Activated CD8-positive, alpha-beta T cell treated with anti-CD3 and anti-CD28 coated beads for 36 hours (primary cell): ENCODE measurements around the gene AAR2. TPM values are rescaled to one million over a fixed set of nuclear protein-coding genes. Genes with fewer than 3 reads are reported as not detected.

ENCODE experiments used
- ATAC-seq: fragments of 200-7000 bp; cut with Tn5 transposase; one replicate; pipeline ENCODE4 v1.10.0; 2021; ENCODE audit warnings: mild to moderate bottlenecking, moderate library complexity
- CTCF ChIA-PET: fragments of 350-600 bp; sonication (Branson Sonifier 250); formaldehyde crosslinking; loops from one replicate; lab custom pipeline; 2021; ENCODE audit warnings: antibody characterized with exemption; lab: Charles Lee
- POLR2A ChIA-PET: fragments of 350-600 bp; sonication (Branson Sonifier 250); formaldehyde crosslinking; loops from one replicate; lab custom pipeline; 2021; ENCODE audit warnings: antibody characterized with exemption; lab: Charles Lee
- DNase-seq: peaks from one replicate; pipeline ENCODE4 v3.0.0-alpha.2; 2020
- H3K27ac Mint-ChIP-seq: one replicate; pipeline ENCODE4 v1.8.0; 2021; ENCODE audit warnings: mild to moderate bottlenecking, mixed read lengths
- H3K27me3 Mint-ChIP-seq: one replicate; pipeline ENCODE4 v1.8.0; 2021; ENCODE audit warnings: mixed read lengths
- H3K36me3 Mint-ChIP-seq: one replicate; pipeline ENCODE4 v1.8.0; 2021; ENCODE audit warnings: low read depth, mixed read lengths
- H3K4me1 Mint-ChIP-seq: one replicate; pipeline ENCODE4 v1.8.0; 2021; ENCODE audit warnings: low read depth, mixed read lengths
- H3K4me3 Mint-ChIP-seq: one replicate; pipeline ENCODE4 v1.8.0; 2021; ENCODE audit warnings: mild to moderate bottlenecking, moderate library complexity, mixed read lengths
- H3K9me3 Mint-ChIP-seq: one replicate; pipeline ENCODE4 v1.8.0; 2021; ENCODE audit warnings: mixed read lengths
- intact Hi-C: fragments of 100-400 bp; cut with micrococcal nuclease; formaldehyde crosslinking; loops from one replicate; pipeline ENCODE4 v1.10.0; 2022
- total RNA-seq, 2 experiments: library from RNA; stranded (reverse); gene quantifications; one replicate each; pipeline ENCODE4 v1.2.3, GENCODE V29; 2021
- TF ChIP-seq, protein P1 (sequence below): fragments of 200-600 bp; IDR thresholded peaks from one replicate; pipeline ENCODE4 v1.8.0; 2022; ENCODE audit warnings: antibody characterized with exemption, mild to moderate bottlenecking

The AAR2 gene, protein sequence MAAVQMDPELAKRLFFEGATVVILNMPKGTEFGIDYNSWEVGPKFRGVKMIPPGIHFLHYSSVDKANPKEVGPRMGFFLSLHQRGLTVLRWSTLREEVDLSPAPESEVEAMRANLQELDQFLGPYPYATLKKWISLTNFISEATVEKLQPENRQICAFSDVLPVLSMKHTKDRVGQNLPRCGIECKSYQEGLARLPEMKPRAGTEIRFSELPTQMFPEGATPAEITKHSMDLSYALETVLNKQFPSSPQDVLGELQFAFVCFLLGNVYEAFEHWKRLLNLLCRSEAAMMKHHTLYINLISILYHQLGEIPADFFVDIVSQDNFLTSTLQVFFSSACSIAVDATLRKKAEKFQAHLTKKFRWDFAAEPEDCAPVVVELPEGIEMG
- total RNA-seq: 10 to 100 TPM; 18.8 to 19.7 TPM

GRCh38 chr20:36235892-36236785, at the start of gene AAR2:
AAR2 (plus strand) TSS chr20:36236478; CDS start chr20:36239869, 3,391 bp downstream.
- CTCF ChIA-PET: interaction anchor here (1.0 to 2.9 kb wide), 6 partner anchors 19 to 282 kb away, joined by 3 to 10 read pairs (median 6); partner anchors contain the start of gene SCAND1
- H3K4me1 Mint-ChIP-seq: peaks cover 41% of the 10 kb centered on the region

GRCh38 chr20:36193977-36194712, 42.1 kb upstream of the AAR2 start:
- no peak for ATAC-seq
- no peaks in the 10 kb centered on the region for H3K27me3 Mint-ChIP-seq
- no peak overlapping the region for H3K27ac Mint-ChIP-seq
- TF ChIP-seq, protein P1, sequence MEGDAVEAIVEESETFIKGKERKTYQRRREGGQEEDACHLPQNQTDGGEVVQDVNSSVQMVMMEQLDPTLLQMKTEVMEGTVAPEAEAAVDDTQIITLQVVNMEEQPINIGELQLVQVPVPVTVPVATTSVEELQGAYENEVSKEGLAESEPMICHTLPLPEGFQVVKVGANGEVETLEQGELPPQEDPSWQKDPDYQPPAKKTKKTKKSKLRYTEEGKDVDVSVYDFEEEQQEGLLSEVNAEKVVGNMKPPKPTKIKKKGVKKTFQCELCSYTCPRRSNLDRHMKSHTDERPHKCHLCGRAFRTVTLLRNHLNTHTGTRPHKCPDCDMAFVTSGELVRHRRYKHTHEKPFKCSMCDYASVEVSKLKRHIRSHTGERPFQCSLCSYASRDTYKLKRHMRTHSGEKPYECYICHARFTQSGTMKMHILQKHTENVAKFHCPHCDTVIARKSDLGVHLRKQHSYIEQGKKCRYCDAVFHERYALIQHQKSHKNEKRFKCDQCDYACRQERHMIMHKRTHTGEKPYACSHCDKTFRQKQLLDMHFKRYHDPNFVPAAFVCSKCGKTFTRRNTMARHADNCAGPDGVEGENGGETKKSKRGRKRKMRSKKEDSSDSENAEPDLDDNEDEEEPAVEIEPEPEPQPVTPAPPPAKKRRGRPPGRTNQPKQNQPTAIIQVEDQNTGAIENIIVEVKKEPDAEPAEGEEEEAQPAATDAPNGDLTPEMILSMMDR: no peak
- intact Hi-C loops: no loop called here
- H3K4me1 Mint-ChIP-seq: no peaks in the 10 kb centered on the region
- no peaks in the 10 kb centered on the region for H3K36me3 Mint-ChIP-seq
- CTCF ChIA-PET: interaction anchor here (2.8 to 3.5 kb wide), 3 partner anchors 8 to 201 kb away, joined by 12 to 20 read pairs (median 16); no protein-coding TSS in a partner anchor
- no peak overlapping the region for H3K4me3 Mint-ChIP-seq
- H3K9me3 Mint-ChIP-seq: no peaks in the 10 kb centered on the region
- POLR2A ChIA-PET: no interaction called here
- no peak for DNase-seq

More at GRCh38 chr20:36235892-36236785, at the start of gene AAR2:
- POLR2A ChIA-PET: interaction anchor here (0.9 to 2.3 kb wide), 4 partner anchors 10 to 192 kb away, joined by 3 to 7 read pairs (median 4); no protein-coding TSS in a partner anchor
- intact Hi-C loops: no loop called here
- Mint-ChIP-seq H3K4me3 (peak within 1 kb of the TSS; percentile 74), H3K27me3 (no peaks in the 10 kb centered on the region), H3K36me3 (peaks cover 20% of the 10 kb centered on the region), H3K9me3 (no peaks in the 10 kb centered on the region), H3K27ac (peak within 1 kb of the TSS; percentile 92)
- DNase-seq: peak; percentile 86
- peak; percentile 99 for ATAC-seq
- TF ChIP-seq, protein P1: no peak

DNA sequence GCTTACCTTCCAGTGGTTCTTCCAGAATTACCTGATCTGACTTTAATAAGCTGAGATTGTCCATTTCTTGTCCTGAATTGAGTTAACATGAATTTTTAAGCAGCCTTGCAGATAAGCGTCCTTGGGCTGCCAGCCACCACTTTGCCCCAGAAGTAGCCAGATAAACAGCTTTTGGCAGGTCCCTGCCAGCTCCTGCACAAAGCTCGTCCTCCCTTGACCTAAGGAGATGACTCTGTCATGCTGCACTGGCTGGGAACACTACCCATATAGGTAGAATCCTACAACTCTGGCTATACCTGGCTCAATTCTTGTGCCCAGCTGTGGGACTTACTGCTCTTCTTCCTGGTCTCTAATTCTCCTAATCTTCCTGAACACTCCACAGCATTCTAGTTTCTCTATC, 39.6 kb upstream of the AAR2 start:
- Mint-ChIP-seq H3K36me3 (no peaks in the 10 kb centered on the region), H3K27ac (no peak overlapping the region), H3K4me3 (no peak overlapping the region), H3K9me3 (no peaks in the 10 kb centered on the region), H3K27me3 (no peaks in the 10 kb centered on the region), H3K4me1 (no peaks in the 10 kb centered on the region)
- no peak for ATAC-seq
- DNase-seq: no peak
- ChIA-PET CTCF (interaction anchor here (1.4 to 9.2 kb wide), 3 partner anchors 39 to 205 kb away, joined by 4 to 73 read pairs (median 16); no protein-coding TSS in a partner anchor), POLR2A (no interaction called here)
- intact Hi-C loops: no loop called here
- TF ChIP-seq, protein P1: no peak

DNA sequence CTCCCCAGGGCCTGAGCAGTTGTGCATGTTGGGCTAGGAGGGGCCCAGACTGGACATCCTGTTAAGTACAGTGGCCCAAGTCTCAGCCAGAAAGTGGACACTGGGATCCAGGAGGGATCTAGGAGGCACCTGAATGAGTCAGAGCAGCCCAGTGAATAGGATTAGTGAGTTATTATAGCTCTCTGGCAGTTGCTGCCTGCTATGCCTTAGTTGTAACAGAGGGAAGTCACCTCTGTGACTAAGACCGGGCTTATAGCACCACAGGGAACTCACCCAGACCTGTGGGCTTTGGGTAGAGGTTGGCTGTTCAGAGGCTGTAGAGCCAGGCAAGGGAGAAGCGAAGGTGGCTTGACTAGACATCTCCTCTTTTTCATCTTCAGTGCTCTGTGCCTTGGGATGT, 39.0 kb upstream of the AAR2 start:
- Mint-ChIP-seq H3K27ac (no peak overlapping the region), H3K36me3 (no peaks in the 10 kb centered on the region), H3K4me3 (no peak overlapping the region), H3K27me3 (no peaks in the 10 kb centered on the region), H3K4me1 (no peaks in the 10 kb centered on the region), H3K9me3 (no peaks in the 10 kb centered on the region)
- ChIA-PET POLR2A (no interaction called here), CTCF (interaction anchor here (1.4 to 9.2 kb wide), 3 partner anchors 40 to 206 kb away, joined by 4 to 73 read pairs (median 16); no protein-coding TSS in a partner anchor)
- intact Hi-C loops: no loop called here
- no peak for DNase-seq
- TF ChIP-seq, protein P1: no peak
- ATAC-seq: no peak
